Breast epithelium (tissue), 4 donors: ENCODE results near the gene KNSTRN. TPM values are rescaled to one million over a fixed set of nuclear protein-coding genes. Genes with fewer than 3 reads are reported as not detected.

Experiments
- DNase-seq, 2 donors: peaks; one replicate each; pipeline ENCODE4 v3.0.0-alpha.2; 2019; ENCODE audit warnings: low spot score in 2 of 2
- H3K27ac ChIP-seq, 2 donors: fragments of 200-600 bp; sonication (generic) in 1 of 2; one replicate each; pipeline ENCODE4 v1.5.1; 2016 to 2019; ENCODE audit warnings: mild to moderate bottlenecking in 1 of 2
- H3K27me3 ChIP-seq, 2 donors: fragments of 200-600 bp; sonication (generic) in 1 of 2; one replicate each; pipeline versions ENCODE4 v1.5.1 to v1.6.0; 2017 to 2019; ENCODE audit warnings: control low read depth in 1 of 2, mild to moderate bottlenecking in 1 of 2
- H3K36me3 ChIP-seq: fragments of 200-600 bp; one replicate; pipeline ENCODE4 v1.5.1; 2019
- H3K4me1 ChIP-seq, 2 donors: fragments of 200-600 bp; sonication (generic); one replicate each; pipeline ENCODE4 v1.5.1; 2016 to 2019; ENCODE audit warnings: control low read depth in 1 of 2
- H3K4me3 ChIP-seq, 3 donors: fragments of 200-600 bp; sonication (generic); 1 replicate in 2 of 3; 2 replicates in 1 of 3; pipeline ENCODE4 v1.5.1; 2016 to 2019; ENCODE audit warnings: mild to moderate bottlenecking in 3 of 3, moderate library complexity in 2 of 3
- H3K9me3 ChIP-seq, 2 donors: fragments of 200-600 bp; sonication (generic) in 1 of 2; one replicate each; pipeline ENCODE4 v1.5.1; 2016 to 2019; ENCODE audit warnings: control low read depth in 1 of 2
- CTCF ChIP-seq, 3 donors: fragments of 450-650 bp; IDR thresholded peaks; one replicate each; pipeline ENCODE4 v1.5.1; 2016 to 2017; ENCODE audit warnings: antibody characterized with exemption in 3 of 3, mild to moderate bottlenecking in 3 of 3, moderate library complexity in 3 of 3
- POLR2A ChIP-seq: fragments of 450-650 bp; IDR thresholded peaks from one replicate; pipeline ENCODE4 v1.6.1; 2016; ENCODE audit warnings: antibody characterized with exemption, mild to moderate bottlenecking, moderate library complexity
- POLR2AphosphoS5 ChIP-seq, 3 donors: sonication (generic); formaldehyde crosslinking; IDR thresholded peaks; one replicate each; pipeline ENCODE4 v1.6.1; 2017; ENCODE audit warnings: antibody characterized with exemption in 3 of 3
- intact Hi-C: fragments of 100-400 bp; cut with DNase I; formaldehyde crosslinking; loops from one replicate; pipeline ENCODE4 v1.15.1; 2023; ENCODE audit warnings: low total_unique reads
- total RNA-seq, 3 donors: library from RNA; depleted of rRNA; stranded (reverse); fragments of >200 nt; gene quantifications; one replicate each; pipeline ENCODE4 v1.1.0, GENCODE V29; 2016

KNSTRN gene
- total RNA-seq, 3 donors from 2014 or later, result 9.1 to 19.8 (median 12.1) TPM

GRCh38 chr15:40389824-40390595 lies 7.5 kb downstream of the KNSTRN start:
- H3K4me3 ChIP-seq, result no peak overlapping the region
- no peaks in the 10 kb centered on the region for H3K36me3 ChIP-seq
- intact Hi-C loops, result no loop called here
- H3K4me1 ChIP-seq, result no peaks in the 10 kb centered on the region
- no peaks in the 10 kb centered on the region for H3K9me3 ChIP-seq
- no peak overlapping the region for H3K27ac ChIP-seq
- TF ChIP-seq POLR2A (no peak), CTCF (IDR thresholded peaks at IDR 0.05) (no peak), POLR2AphosphoS5 (IDR thresholded peaks at IDR 0.05) (no peak)
- no peak for DNase-seq
- no peaks in the 10 kb centered on the region for H3K27me3 ChIP-seq

- Histone ChIP-seq H3K36me3 (no peaks in the 10 kb centered on the region), H3K27me3 (no peaks in the 10 kb centered on the region), H3K4me1 (no peaks in the 10 kb centered on the region), H3K9me3 (no peaks in the 10 kb centered on the region), H3K27ac (no peak overlapping the region), H3K4me3 (no peak overlapping the region)
- no peak for TF ChIP-seq CTCF (IDR thresholded peaks at IDR 0.05)
- no peak for TF ChIP-seq POLR2A
- no peak for TF ChIP-seq POLR2AphosphoS5 (IDR thresholded peaks at IDR 0.05)
- intact Hi-C loops, result no loop called here
- DNase-seq, result no peak
Observed at GRCh38 chr15:40392986-40393948, 10.7 kb downstream of the KNSTRN start.

DNA sequence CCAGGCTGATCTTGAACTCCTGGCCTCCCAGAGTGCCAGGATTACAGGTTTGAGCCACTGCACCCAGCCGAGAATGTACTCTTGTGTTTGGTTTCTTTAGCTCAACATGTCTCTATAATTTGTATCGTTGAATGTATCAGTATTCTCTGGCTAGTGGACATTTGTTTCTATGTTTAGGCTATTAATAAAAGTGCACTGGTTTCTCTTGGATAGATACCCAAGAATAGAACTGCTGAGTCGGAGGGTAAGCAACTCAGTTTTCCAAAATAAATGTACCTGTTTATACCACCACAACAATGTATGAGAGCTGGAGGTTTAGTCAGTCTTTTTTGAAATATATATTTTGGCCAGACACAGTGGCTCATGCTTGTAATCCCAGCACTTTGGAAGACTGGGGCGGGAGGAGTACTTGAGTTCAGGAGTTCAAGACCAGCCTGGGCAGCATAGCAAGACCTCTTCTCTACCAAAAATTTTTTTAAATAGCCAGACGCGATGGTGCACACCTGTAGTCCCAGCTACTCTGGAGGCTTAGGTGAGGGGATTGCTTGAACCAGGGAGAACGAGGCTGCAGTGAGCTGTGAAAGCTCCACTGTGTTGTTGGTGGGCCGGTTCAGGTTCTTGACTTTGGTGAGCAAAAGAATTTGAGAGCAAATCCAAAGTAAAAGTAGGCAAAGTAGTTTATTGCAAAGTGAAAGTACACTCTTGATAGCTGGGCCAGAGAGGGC lies 15.3 kb downstream of the KNSTRN start:
- intact Hi-C loops, result no loop called here
- H3K4me3 ChIP-seq, result no peak overlapping the region
- H3K9me3 ChIP-seq, result no peaks in the 10 kb centered on the region
- no peaks in the 10 kb centered on the region for H3K36me3 ChIP-seq
- no peaks in the 10 kb centered on the region for H3K27me3 ChIP-seq
- no peak for DNase-seq
- H3K27ac ChIP-seq, result no peak overlapping the region
- TF ChIP-seq CTCF (IDR thresholded peaks at IDR 0.05) (no peak), POLR2AphosphoS5 (IDR thresholded peaks at IDR 0.05) (no peak), POLR2A (no peak)
- no peaks in the 10 kb centered on the region for H3K4me1 ChIP-seq

- H3K36me3 ChIP-seq, result no peaks in the 10 kb centered on the region
- H3K9me3 ChIP-seq, result no peaks in the 10 kb centered on the region
- H3K4me3 ChIP-seq, result no peak overlapping the region
- intact Hi-C loops, result no loop called here
- no peak for DNase-seq
- no peaks in the 10 kb centered on the region for H3K4me1 ChIP-seq
- H3K27me3 ChIP-seq, result no peaks in the 10 kb centered on the region
- no peak overlapping the region for H3K27ac ChIP-seq
- TF ChIP-seq CTCF (IDR thresholded peaks at IDR 0.05), result no peak
- no peak for TF ChIP-seq POLR2AphosphoS5 (IDR thresholded peaks at IDR 0.05)
- TF ChIP-seq POLR2A, result no peak
Observed at GRCh38 chr15:40398413-40398873, 15.9 kb downstream of the KNSTRN start.
